Liver (tissue), 9 donors: ENCODE results near the gene MED31. TPM values are rescaled to one million over a fixed set of nuclear protein-coding genes. Genes with fewer than 3 reads are reported as not detected.

ENCODE experiments used
- DNase-seq: peaks from one replicate; pipeline ENCODE4 v3.0.0-alpha.2; 2017; ENCODE audit warnings: low spot score
- H3K27ac ChIP-seq, 2 donors: one replicate each; pipeline ENCODE4 v1.7.0; 2013; ENCODE audit warnings: inconsistent platforms in 2 of 2, low read length in 2 of 2, control low read depth in 1 of 2, low read depth in 1 of 2, mild to moderate bottlenecking in 1 of 2
- H3K27me3 ChIP-seq, 4 donors: one replicate each; pipeline versions ENCODE4 v1.6.1 to v1.7.0; 2013; ENCODE audit warnings: low read length in 3 of 4, inconsistent platforms in 1 of 4, mild to moderate bottlenecking in 1 of 4, moderate library complexity in 1 of 4; ENCODE audit not compliant: control insufficient read depth in 4 of 4, insufficient read depth in 4 of 4
- H3K36me3 ChIP-seq, 4 donors: one replicate each; pipeline versions ENCODE4 v1.6.1 to v1.7.0; 2013; ENCODE audit warnings: low read length in 3 of 4, mild to moderate bottlenecking in 3 of 4, low read depth in 1 of 4, moderate library complexity in 1 of 4; ENCODE audit not compliant: control insufficient read depth in 4 of 4, insufficient read depth in 3 of 4
- H3K4me1 ChIP-seq, 4 donors: one replicate each; pipeline versions ENCODE4 v1.6.1 to v1.7.0; 2013; ENCODE audit warnings: low read length in 3 of 4, mild to moderate bottlenecking in 3 of 4, moderate library complexity in 1 of 4; ENCODE audit not compliant: control insufficient read depth in 4 of 4, insufficient read depth in 4 of 4
- H3K4me3 ChIP-seq, 3 donors: one replicate each; pipeline versions ENCODE4 v1.6.1 to v1.7.0; 2013; ENCODE audit warnings: low read length in 3 of 3, control low read depth in 1 of 3, low read depth in 1 of 3, mild to moderate bottlenecking in 1 of 3
- H3K9ac ChIP-seq, 2 donors: one replicate each; pipeline ENCODE4 v1.7.0; 2013; ENCODE audit warnings: low read length in 2 of 2, mild to moderate bottlenecking in 2 of 2, moderate library complexity in 2 of 2, control low read depth in 1 of 2, low read depth in 1 of 2
- H3K9me3 ChIP-seq, 4 donors: one replicate each; pipeline versions ENCODE4 v1.6.1 to v1.7.0; 2013; ENCODE audit warnings: low read length in 3 of 4; ENCODE audit not compliant: control insufficient read depth in 4 of 4
- EGR1 ChIP-seq, 2 donors: IDR thresholded peaks; 2 replicates each; pipeline ENCODE4 v1.6.1; 2016 to 2018; ENCODE audit warnings: antibody characterized with exemption in 2 of 2, low read depth in 2 of 2
- HNF4A ChIP-seq, 2 donors: conservative IDR thresholded peaks; 2 replicates each; pipeline ENCODE4 v1.6.1; 2016; ENCODE audit warnings: antibody characterized with exemption in 2 of 2, mild to moderate bottlenecking in 2 of 2
- RXRA ChIP-seq, 2 donors: IDR thresholded peaks; 2 replicates each; pipeline ENCODE4 v1.6.1; 2017 to 2018; ENCODE audit warnings: antibody characterized with exemption in 2 of 2, mild to moderate bottlenecking in 1 of 2
- TAF1 ChIP-seq: conservative IDR thresholded peaks from 2 replicates; pipeline ENCODE4 v1.6.1; 2016; ENCODE audit warnings: antibody characterized with exemption, mild to moderate bottlenecking
- WGBS: extraction: QIAGEN DNeasy Blood & Tissue Kit; methylation state at CpG from one replicate; pipeline ENCODE4 v1.1.7; 2013; 5-methylcytosine and 5-hydroxymethylcytosine counted together
- polyA plus RNA-seq, 2 donors: library from polyadenylated mRNA; stranded (reverse) in 1 of 2; unstranded in 1 of 2; fragments of 200-250 nt in 1 of 2; fragments of >200 nt in 1 of 2; fragmentation: Nextera tagmentation in 1 of 2; extraction: Ambion mirVana in 1 of 2; gene quantifications; one replicate each; pipeline versions ENCODE4 v1.2.1 to v1.2.3, GENCODE V29; 2013 to 2015
- total RNA-seq, 2 donors: library from RNA; depleted of rRNA; stranded (reverse); fragments of >200 nt; gene quantifications; one replicate each; pipeline ENCODE4 v1.2.3, GENCODE V29; 2014
- TF ChIP-seq, protein P1 (sequence below): IDR thresholded peaks from 2 replicates; pipeline ENCODE4 v1.6.1; 2016; ENCODE audit warnings: antibody characterized with exemption
- TF ChIP-seq, protein P2 (sequence below): IDR thresholded peaks from 2 replicates; pipeline ENCODE4 v1.6.1; 2016; ENCODE audit warnings: antibody characterized with exemption, mild to moderate bottlenecking
- TF ChIP-seq, protein P3 (sequence below): IDR thresholded peaks from 2 replicates; pipeline ENCODE4 v1.6.1; 2016; ENCODE audit warnings: antibody characterized with exemption
- TF ChIP-seq, protein P4 (sequence below): IDR thresholded peaks from 2 replicates; pipeline ENCODE4 v1.6.1; 2016; ENCODE audit warnings: antibody characterized with exemption
- donor health status: healthy.
- donor health status: healthy.
- donor health status: healthy.
- donor health status: healthy.
- donor health status: healthy.

MED31 gene
- total and polyA plus RNA-seq, 4 donors = 6.9 to 29.8 (median 8.7) TPM

DNA sequence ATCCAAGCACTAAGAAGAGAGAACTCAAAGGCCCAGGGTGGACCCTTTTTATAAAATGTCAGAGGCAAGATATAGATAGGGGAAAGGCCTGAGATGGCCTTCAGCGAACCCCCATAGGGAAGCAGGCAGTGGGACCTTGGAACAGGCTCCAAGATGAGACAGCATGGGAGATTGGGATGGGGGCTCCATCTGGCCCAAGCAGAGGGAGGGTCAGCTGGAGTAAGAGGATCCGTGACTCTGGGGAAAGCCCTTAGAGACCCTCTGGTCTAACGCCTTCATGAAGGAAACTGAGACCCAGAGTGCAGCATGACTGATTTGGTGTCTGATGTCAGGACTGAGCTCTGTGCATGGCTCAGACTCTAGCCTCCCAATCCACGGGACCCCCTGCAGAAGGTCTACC is 30.9 kb upstream of the MED31 start:
- peaks cover 0 to 1% (median under 1%) of the 10 kb centered on the region in 4 donors for H3K36me3 ChIP-seq
- WGBS = 95% methylated on average over 4 of the region's 4 CpGs
- H3K27ac ChIP-seq = no peak overlapping the region
- H3K27me3 ChIP-seq = no peaks in the 10 kb centered on the region
- no peak for DNase-seq
- no peak overlapping the region for H3K4me3 ChIP-seq
- H3K4me1 ChIP-seq = peaks cover 4 to 46% (median 34%) of the 10 kb centered on the region in 4 donors
- TF ChIP-seq HNF4A (conservative IDR thresholded peaks at IDR 0.05) = no peak
- TF ChIP-seq, protein P1, sequence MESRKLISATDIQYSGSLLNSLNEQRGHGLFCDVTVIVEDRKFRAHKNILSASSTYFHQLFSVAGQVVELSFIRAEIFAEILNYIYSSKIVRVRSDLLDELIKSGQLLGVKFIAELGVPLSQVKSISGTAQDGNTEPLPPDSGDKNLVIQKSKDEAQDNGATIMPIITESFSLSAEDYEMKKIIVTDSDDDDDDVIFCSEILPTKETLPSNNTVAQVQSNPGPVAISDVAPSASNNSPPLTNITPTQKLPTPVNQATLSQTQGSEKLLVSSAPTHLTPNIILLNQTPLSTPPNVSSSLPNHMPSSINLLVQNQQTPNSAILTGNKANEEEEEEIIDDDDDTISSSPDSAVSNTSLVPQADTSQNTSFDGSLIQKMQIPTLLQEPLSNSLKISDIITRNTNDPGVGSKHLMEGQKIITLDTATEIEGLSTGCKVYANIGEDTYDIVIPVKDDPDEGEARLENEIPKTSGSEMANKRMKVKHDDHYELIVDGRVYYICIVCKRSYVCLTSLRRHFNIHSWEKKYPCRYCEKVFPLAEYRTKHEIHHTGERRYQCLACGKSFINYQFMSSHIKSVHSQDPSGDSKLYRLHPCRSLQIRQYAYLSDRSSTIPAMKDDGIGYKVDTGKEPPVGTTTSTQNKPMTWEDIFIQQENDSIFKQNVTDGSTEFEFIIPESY = no peak
- no peak for TF ChIP-seq TAF1
- TF ChIP-seq, protein P2, sequence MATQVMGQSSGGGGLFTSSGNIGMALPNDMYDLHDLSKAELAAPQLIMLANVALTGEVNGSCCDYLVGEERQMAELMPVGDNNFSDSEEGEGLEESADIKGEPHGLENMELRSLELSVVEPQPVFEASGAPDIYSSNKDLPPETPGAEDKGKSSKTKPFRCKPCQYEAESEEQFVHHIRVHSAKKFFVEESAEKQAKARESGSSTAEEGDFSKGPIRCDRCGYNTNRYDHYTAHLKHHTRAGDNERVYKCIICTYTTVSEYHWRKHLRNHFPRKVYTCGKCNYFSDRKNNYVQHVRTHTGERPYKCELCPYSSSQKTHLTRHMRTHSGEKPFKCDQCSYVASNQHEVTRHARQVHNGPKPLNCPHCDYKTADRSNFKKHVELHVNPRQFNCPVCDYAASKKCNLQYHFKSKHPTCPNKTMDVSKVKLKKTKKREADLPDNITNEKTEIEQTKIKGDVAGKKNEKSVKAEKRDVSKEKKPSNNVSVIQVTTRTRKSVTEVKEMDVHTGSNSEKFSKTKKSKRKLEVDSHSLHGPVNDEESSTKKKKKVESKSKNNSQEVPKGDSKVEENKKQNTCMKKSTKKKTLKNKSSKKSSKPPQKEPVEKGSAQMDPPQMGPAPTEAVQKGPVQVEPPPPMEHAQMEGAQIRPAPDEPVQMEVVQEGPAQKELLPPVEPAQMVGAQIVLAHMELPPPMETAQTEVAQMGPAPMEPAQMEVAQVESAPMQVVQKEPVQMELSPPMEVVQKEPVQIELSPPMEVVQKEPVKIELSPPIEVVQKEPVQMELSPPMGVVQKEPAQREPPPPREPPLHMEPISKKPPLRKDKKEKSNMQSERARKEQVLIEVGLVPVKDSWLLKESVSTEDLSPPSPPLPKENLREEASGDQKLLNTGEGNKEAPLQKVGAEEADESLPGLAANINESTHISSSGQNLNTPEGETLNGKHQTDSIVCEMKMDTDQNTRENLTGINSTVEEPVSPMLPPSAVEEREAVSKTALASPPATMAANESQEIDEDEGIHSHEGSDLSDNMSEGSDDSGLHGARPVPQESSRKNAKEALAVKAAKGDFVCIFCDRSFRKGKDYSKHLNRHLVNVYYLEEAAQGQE = no peak
- TF ChIP-seq, protein P3, sequence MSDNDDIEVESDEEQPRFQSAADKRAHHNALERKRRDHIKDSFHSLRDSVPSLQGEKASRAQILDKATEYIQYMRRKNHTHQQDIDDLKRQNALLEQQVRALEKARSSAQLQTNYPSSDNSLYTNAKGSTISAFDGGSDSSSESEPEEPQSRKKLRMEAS = no peak
- no peak for TF ChIP-seq EGR1 (IDR thresholded peaks at IDR 0.05; ENCODE audit: low read depth in 2 of 2)
- TF ChIP-seq, protein P4, sequence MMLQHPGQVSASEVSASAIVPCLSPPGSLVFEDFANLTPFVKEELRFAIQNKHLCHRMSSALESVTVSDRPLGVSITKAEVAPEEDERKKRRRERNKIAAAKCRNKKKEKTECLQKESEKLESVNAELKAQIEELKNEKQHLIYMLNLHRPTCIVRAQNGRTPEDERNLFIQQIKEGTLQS = no peak
- H3K9me3 ChIP-seq = no peaks in the 10 kb centered on the region
- no peak overlapping the region for H3K9ac ChIP-seq

DNA sequence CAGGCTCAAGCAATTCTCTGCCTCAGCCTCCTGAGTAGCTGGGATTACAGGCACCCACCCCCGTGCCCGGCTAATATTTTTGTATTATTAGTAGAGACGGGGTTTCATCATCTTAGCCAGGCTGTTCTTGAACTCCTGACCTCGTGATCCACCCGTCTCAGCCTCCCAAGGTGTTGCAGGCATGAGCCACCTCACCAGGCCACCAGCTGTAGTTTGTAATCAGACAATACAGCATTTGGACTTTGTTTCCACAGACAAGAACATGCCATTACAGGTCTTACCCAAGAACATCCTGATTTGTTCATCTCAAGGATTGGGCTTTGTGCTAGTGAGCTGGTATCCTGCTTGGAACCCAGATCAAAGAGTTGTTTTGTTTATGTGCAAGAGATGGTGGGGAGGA is 30.3 kb upstream of the MED31 start:
- TF ChIP-seq, protein P2 = no peak
- TF ChIP-seq RXRA (IDR thresholded peaks at IDR 0.05) = peak in 1 of 2 donors; percentile 6
- TF ChIP-seq HNF4A (conservative IDR thresholded peaks at IDR 0.05) = peak in 1 of 2 donors; percentile 53
- no peak overlapping the region for H3K27ac ChIP-seq
- H3K9ac ChIP-seq = no peak overlapping the region
- H3K36me3 ChIP-seq = no peaks in the 10 kb centered on the region
- no peaks in the 10 kb centered on the region for H3K27me3 ChIP-seq
- H3K9me3 ChIP-seq = no peaks in the 10 kb centered on the region
- no peak for DNase-seq
- WGBS = 40% methylated on average over 5 of the region's 5 CpGs
- peaks cover 6 to 46% (median 34%) of the 10 kb centered on the region in 4 donors for H3K4me1 ChIP-seq
- no peak overlapping the region for H3K4me3 ChIP-seq
